H54 (cell line): ENCODE data around the gene PRR36.
A peak's percentile ranks its signal among the peaks of the same experiment; 100 is the strongest.

Source experiments
- DNase-seq: peaks from one replicate; pipeline ENCODE4 v3.0.0; 2011; ENCODE audit warnings: low spot score, mixed read lengths; ENCODE audit not compliant: insufficient read length
- FAIRE-seq: peaks from 3 replicates; lab custom pipeline; 2011; peaks lifted over from hg19 to GRCh38; lab: Jason Lieb, UNC
- POLR2A ChIP-seq: IDR thresholded peaks from 2 replicates; pipeline ENCODE4 v1.6.1; 2011; ENCODE audit warnings: low read depth, mild to moderate bottlenecking, low read length

PRR36 gene

GRCh38 chr19:7917267-7918061 is 43.3 kb upstream of the PRR36 start:
- FAIRE-seq, result no peak
- no peak for DNase-seq
- TF ChIP-seq POLR2A, result no peak

- FAIRE-seq (no peak), DNase-seq (no peak)
Measured at GRCh38 chr19:7916955-7917266, 42.7 kb upstream of the PRR36 start.

GRCh38 chr19:7916103-7916954 is 42.1 kb upstream of the PRR36 start:
- TF ChIP-seq POLR2A, result 0 out of 2 replicates have a peak, but pooled peaks have one; percentile 11
- no peak for FAIRE-seq
- DNase-seq, result no peak

More at GRCh38 chr19:7916955-7917266, 42.7 kb upstream of the PRR36 start:
- 0 out of 2 replicates have a peak, but pooled peaks have one; percentile 0 for TF ChIP-seq POLR2A

GRCh38 chr19:7915250-7916102 is 41.3 kb upstream of the PRR36 start:
- FAIRE-seq (no peak), DNase-seq (no peak)
- TF ChIP-seq POLR2A, result no peak

DNA sequence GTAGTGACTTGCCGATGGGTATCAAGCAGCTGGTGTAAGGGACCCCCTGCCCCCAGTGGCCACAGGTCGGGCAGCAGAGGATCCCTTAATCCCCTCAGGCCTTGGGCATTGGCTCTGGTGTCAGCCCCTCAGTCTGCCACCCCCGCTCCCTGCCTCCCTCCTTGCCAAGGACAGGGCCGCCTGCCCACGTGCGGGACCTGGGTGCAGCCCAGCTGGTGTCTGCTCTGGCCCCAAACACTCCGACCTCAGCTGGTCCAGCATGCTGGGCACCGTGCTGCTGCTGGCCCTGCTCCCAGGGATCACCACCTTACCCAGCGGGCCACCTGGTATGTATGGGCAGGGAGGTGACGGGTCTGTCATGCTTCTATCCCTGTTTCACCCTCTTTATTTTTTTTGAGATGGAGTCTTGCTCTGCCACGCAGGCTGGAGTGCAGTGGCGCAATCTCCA is 40.4 kb upstream of the PRR36 start, which contains the start of gene TGFBR3L:
Gene TGFBR3L (plus strand): TSS at position 233 of the 448 bp plus-strand sequence.
- FAIRE-seq, result no peak

DNA sequence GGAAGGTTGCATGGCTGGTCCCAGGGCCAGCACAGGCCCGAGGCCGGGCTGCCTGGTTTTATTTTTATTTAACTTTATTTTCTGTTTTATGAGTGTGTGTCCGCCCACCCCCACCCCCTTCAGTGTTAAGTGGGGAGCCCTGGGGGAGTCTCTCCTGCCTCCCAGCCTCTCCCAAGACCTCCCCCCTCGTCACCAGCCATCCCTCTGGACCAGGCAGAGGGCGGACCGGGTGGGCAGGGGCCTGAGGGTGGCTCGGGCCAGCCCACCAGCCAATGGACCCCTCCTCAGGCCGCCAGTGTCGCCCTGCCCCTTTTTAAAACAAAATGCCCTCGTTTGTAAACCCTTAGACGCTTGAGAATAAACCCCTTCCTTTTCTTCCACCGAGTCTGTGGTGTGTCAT is 39.9 kb upstream of the PRR36 start:
- no peak for TF ChIP-seq POLR2A
- DNase-seq, result no peak
- no peak for FAIRE-seq

More for the DNA sequence above, 40.4 kb upstream of the PRR36 start, which contains the start of gene TGFBR3L:
- no peak for DNase-seq
- no peak for TF ChIP-seq POLR2A

- DNase-seq, result no peak
- FAIRE-seq, result no peak
- TF ChIP-seq POLR2A, result no peak
Measured at GRCh38 chr19:7913652-7914051, 39.5 kb upstream of the PRR36 start.

- FAIRE-seq (no peak), DNase-seq (no peak)
- TF ChIP-seq POLR2A, result no peak
Measured at GRCh38 chr19:7912697-7913564, 38.7 kb upstream of the PRR36 start.

DNA sequence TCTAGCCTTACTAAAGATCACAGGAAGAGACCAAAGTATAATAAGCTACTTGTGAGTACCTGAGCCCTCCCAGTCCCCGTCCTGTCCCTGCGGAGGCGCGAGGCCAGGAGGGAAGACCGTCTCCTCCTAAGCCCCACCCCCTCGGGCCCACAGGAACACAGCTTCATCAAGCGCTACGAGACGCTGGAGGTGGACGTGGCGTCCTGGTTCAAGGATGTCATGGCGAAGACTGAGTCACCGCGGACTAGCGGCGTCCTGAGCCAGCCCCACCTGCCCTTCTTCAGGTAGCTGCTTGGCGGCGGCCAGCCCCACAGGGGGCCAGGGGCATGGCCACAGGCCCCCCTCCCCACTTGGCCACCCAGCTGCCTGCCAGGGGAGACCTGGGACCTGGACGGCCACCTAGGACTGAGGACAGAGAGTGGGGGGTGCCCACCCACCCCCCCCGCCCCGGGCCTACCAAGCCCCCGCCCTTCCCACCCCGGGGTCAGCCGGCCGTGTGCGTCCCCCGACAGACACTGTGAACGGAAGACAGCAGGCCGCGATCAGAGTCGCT is 38.0 kb upstream of the PRR36 start:
- no peak for TF ChIP-seq POLR2A
- FAIRE-seq, result no peak

DNA sequence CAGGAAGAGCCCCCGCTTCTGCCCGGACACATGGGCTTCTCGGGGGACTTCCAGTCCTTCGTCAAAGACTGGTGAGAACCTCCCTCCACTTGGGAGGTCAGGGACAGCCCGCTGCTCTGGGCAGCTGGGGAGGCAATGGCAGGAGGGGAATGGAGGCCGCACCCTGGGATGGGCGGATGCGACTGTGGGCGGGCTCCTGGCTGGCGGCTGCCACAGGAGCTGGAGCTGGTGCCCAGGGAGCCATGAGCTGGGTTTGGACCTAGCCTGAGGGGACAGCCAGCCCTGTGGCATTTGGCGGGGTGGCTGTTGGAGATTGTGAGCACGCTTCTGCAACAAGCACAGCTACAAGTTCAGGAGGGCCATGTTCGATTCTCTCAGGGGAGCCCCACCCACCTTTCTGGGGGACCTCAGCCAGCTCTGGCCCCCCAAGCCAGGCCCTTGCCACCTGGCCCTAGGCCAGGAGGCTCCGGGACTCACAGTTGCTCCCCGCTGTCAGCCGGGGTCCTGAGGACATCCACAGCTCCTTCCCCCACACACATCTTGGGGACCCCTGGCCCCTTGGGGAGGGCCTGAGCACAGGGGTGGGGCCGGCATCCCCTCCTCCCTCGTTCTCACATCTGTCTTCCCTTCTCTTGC is 37.4 kb upstream of the PRR36 start:
- no peak for DNase-seq
- no peak for TF ChIP-seq POLR2A
- FAIRE-seq, result no peak

More for the DNA sequence above, 38.0 kb upstream of the PRR36 start:
- no peak for DNase-seq

DNA sequence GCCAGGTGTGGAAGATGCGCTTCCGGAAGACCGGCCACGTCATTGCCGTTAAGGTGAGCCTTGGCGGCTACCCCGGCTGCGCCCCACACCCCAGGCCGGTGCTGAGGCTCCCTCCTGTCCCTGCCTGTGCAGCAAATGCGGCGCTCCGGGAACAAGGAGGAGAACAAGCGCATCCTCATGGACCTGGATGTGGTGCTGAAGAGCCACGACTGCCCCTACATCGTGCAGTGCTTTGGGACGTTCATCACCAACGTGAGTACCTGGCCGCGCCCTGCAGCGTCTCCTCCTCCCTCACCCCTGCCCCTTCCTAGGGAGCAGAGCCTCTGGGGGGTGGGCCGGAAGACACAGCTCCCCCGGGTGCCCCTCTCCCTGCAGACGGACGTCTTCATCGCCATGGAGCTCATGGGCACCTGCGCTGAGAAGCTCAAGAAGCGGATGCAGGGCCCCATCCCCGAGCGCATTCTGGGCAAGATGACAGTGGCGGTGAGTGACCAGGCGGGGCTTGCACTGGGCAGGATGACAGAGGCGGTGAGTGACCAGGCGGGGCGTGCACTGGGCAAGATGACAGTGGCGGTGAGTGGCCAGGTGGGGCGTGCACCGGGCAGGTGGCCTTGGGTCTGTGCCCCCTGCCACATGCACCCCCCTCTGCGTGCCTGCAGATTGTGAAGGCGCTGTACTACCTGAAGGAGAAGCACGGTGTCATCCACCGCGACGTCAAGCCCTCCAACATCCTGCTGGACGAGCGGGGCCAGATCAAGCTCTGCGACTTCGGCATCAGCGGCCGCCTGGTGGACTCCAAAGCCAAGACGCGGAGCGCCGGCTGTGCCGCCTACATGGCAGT is 36.4 kb upstream of the PRR36 start:
- no peak for FAIRE-seq
- DNase-seq, result no peak
- TF ChIP-seq POLR2A, result no peak
